Endothelial cell of umbilical vein (primary cell): Measurements from ENCODE around the gene PRKD1. TPM values are rescaled to one million over a fixed set of nuclear protein-coding genes. Genes with fewer than 3 reads are reported as not detected.

ENCODE experiments used
- BruUV-seq: library from RNA; stranded (reverse); fragments of 400-500 nt; replicated peaks from 2 replicates; lab custom pipeline; 2021; lab: Mats Ljungman, UMichigan
- CTCF ChIA-PET: fragments of 300-600, 350-600 bp; sonication (Branson Sonifier 250); formaldehyde crosslinking; loops from one replicate; lab custom pipeline; 2021; ENCODE audit warnings: antibody characterized with exemption, inconsistent platforms; lab: Charles Lee
- POLR2A ChIA-PET: fragments of 300-600, 350-600 bp; sonication (Branson Sonifier 250); formaldehyde crosslinking; loops from one replicate; lab custom pipeline; 2021; ENCODE audit warnings: antibody characterized with exemption, inconsistent platforms; lab: Charles Lee
- DNase-seq: peaks from one replicate; pipeline ENCODE4 v3.0.0-alpha.2; 2011; ENCODE audit warnings: low read depth, low spot score
- FAIRE-seq: peaks from 2 replicates; lab custom pipeline; 2011; peaks lifted over from hg19 to GRCh38; lab: Jason Lieb, UNC
- H2AFZ ChIP-seq: 2 replicates; pipeline ENCODE4 v1.6.0; 2012; ENCODE audit warnings: low read depth, low read length, control low read depth, inconsistent platforms
- H3K27ac ChIP-seq: 2 replicates; pipeline ENCODE4 v1.5.1; 2011; ENCODE audit warnings: low read depth, mild to moderate bottlenecking, control low read depth, low read length, moderate library complexity; ENCODE audit not compliant: insufficient read depth
- H3K27me3 ChIP-seq, 2 experiments: 2 replicates each; pipeline versions ENCODE4 v1.6.0 to v1.6.1; 2011; ENCODE audit warnings: low read length in 2 of 2, mixed read lengths in 1 of 2; ENCODE audit not compliant: control insufficient read depth in 2 of 2, insufficient read depth in 2 of 2
- H3K36me3 ChIP-seq, 2 experiments: 2 replicates in 1 of 2; 3 replicates in 1 of 2; pipeline ENCODE4 v1.5.1; 2011; ENCODE audit warnings: low read length in 2 of 2, mild to moderate bottlenecking in 1 of 2, moderate library complexity in 1 of 2; ENCODE audit not compliant: control insufficient read depth in 2 of 2, insufficient read depth in 2 of 2; ENCODE audit errors: extremely low read depth in 1 of 2
- H3K4me1 ChIP-seq: 3 replicates; pipeline ENCODE4 v1.5.1; 2011; ENCODE audit warnings: mild to moderate bottlenecking, low read length; ENCODE audit not compliant: control insufficient read depth, insufficient read depth; ENCODE audit errors: extremely low read depth
- H3K4me2 ChIP-seq: 2 replicates; pipeline ENCODE4 v1.6.1; 2011; ENCODE audit warnings: low read length, control low read depth, mixed read lengths; ENCODE audit not compliant: insufficient read depth
- H3K4me3 ChIP-seq, 3 experiments: fragments of 200-600 bp in 1 of 3; sonication (generic), shearing (Covaris generic) in 1 of 3; replicated peaks in 1 of 3; 2 replicates each; pipeline ENCODE4 v1.5.1; 2011 to 2016; ENCODE audit warnings: control low read depth in 3 of 3, low read length in 3 of 3, mild to moderate bottlenecking in 2 of 3, inconsistent platforms in 1 of 3, low read depth in 1 of 3, moderate library complexity in 1 of 3; ENCODE audit not compliant: insufficient read depth in 1 of 3
- H3K79me2 ChIP-seq: 2 replicates; pipeline ENCODE4 v1.6.0; 2012; ENCODE audit warnings: low read length, inconsistent platforms; ENCODE audit not compliant: control insufficient read depth, insufficient read depth
- H3K9ac ChIP-seq: replicated peaks from 2 replicates; pipeline ENCODE3; 2011; ENCODE audit warnings: low read length, control low read depth; ENCODE audit not compliant: insufficient read depth; ENCODE audit errors: extremely low read depth
- H3K9me1 ChIP-seq: replicated peaks from 3 replicates; pipeline ENCODE4 v1.6.0; 2011; ENCODE audit warnings: mild to moderate bottlenecking, low read length; ENCODE audit not compliant: control insufficient read depth, insufficient read depth; ENCODE audit errors: extremely low read depth
- H3K9me3 ChIP-seq: replicated peaks from 2 replicates; pipeline ENCODE4 v1.5.1; 2012; ENCODE audit warnings: low read length, inconsistent platforms; ENCODE audit not compliant: control insufficient read depth, insufficient read depth
- H4K20me1 ChIP-seq: replicated peaks from 2 replicates; pipeline ENCODE3; 2011; ENCODE audit warnings: mild to moderate bottlenecking, low read length; ENCODE audit not compliant: control insufficient read depth, insufficient read depth; ENCODE audit errors: extremely low read depth
- CTCF ChIP-seq, 2 donors: IDR thresholded peaks; 1 replicate in 1 of 2; 2 replicates in 1 of 2; pipeline ENCODE4 v1.5.1; 2011; ENCODE audit warnings: low read length in 2 of 2, mild to moderate bottlenecking in 2 of 2, moderate library complexity in 2 of 2, control low read depth in 1 of 2, inconsistent platforms in 1 of 2, low read depth in 1 of 2; ENCODE audit not compliant: insufficient read depth in 1 of 2; ENCODE audit errors: extremely low read depth in 1 of 2
- EZH2 ChIP-seq: IDR thresholded peaks from 2 replicates; pipeline ENCODE4 v1.6.1; 2012; ENCODE audit warnings: borderline replicate concordance, low read depth, mild to moderate bottlenecking, moderate library complexity, low read length, inconsistent platforms; ENCODE audit not compliant: severe bottlenecking
- FOS ChIP-seq: IDR thresholded peaks from 2 replicates; pipeline ENCODE4 v1.6.1; 2011; ENCODE audit warnings: mild to moderate bottlenecking, low read length, moderate library complexity, borderline replicate concordance; ENCODE audit not compliant: insufficient read depth
- GATA2 ChIP-seq: IDR thresholded peaks from 2 replicates; pipeline ENCODE4 v1.7.0; 2011; ENCODE audit warnings: low read depth, mild to moderate bottlenecking, moderate library complexity, mixed read lengths, low read length; ENCODE audit not compliant: insufficient read length, insufficient read depth
- JUN ChIP-seq: IDR thresholded peaks from 2 replicates; pipeline ENCODE4 v1.6.1; 2011; ENCODE audit warnings: borderline replicate concordance, low read depth; ENCODE audit not compliant: insufficient read length, insufficient read depth
- MAX ChIP-seq: IDR thresholded peaks from 2 replicates; pipeline ENCODE4 v1.6.1; 2011; ENCODE audit not compliant: insufficient read depth, insufficient read length
- MYC ChIP-seq: IDR thresholded peaks from one replicate; pipeline ENCODE4 v1.6.1; 2011; ENCODE audit warnings: mild to moderate bottlenecking, low read depth, low read length
- POLR2A ChIP-seq: IDR thresholded peaks from 2 replicates; pipeline ENCODE4 v1.6.1; 2012; ENCODE audit warnings: low read depth, mild to moderate bottlenecking, control low read depth, low read length
- POLR2AphosphoS5 ChIP-seq: IDR thresholded peaks from 2 replicates; pipeline ENCODE4 v1.6.1; 2012; ENCODE audit warnings: low read depth, mild to moderate bottlenecking, control low read depth, low read length, moderate library complexity; ENCODE audit not compliant: insufficient read depth
- dilution Hi-C: fragments of 300-500 bp; cut with MboI; formaldehyde crosslinking; loops from one replicate; pipeline ENCODE4 v1.15.0; 2019; ENCODE audit warnings: low sequenced_read_pairs; ENCODE audit not compliant: extremely low pct_ligation_motif_present
- intact Hi-C: fragments of 100-400 bp; cut with micrococcal nuclease; formaldehyde crosslinking; loops from one replicate; pipeline ENCODE4 v1.10.0; 2022
- polyA plus RNA-seq, 4 experiments: library from polyadenylated mRNA; depleted of rRNA in 3 of 4; stranded (reverse) in 3 of 4; unstranded in 1 of 4; fragments of >200 nt; gene quantifications; 2 replicates each; pipeline versions ENCODE4 v1.2.1 to v1.2.3, GENCODE V29; 2011 to 2012; ENCODE audit warnings: missing spikeins in 1 of 4
- total RNA-seq: library from RNA; stranded (reverse); gene quantifications from 2 replicates; pipeline ENCODE4 v1.2.3, GENCODE V29; 2021

PRKD1 gene
- total and polyA plus RNA-seq, 2 donors (not counting 3 experiments of a cell fraction or from before 2014, with no cell fraction given) = 3.9 to 10.9 TPM

- no peak overlapping the region for H3K27ac ChIP-seq
- H3K9me1 ChIP-seq = no peaks in the 10 kb centered on the region
- H4K20me1 ChIP-seq = no peaks in the 10 kb centered on the region
- ChIA-PET POLR2A (no interaction called here), CTCF (no interaction called here)
- H3K79me2 ChIP-seq = no peaks in the 10 kb centered on the region
- peaks cover 7% of the 10 kb centered on the region for H3K4me1 ChIP-seq
- no peak overlapping the region for H3K4me2 ChIP-seq
- TF ChIP-seq POLR2AphosphoS5 (no peak), MYC (no peak), FOS (no peak), EZH2 (no peak)
- no TSS peak for BruUV-seq
- FAIRE-seq (no peak), DNase-seq (no peak)
- H3K36me3 ChIP-seq = no peaks in the 10 kb centered on the region
- no peak overlapping the region for H3K4me3 ChIP-seq
- dilution Hi-C loops (no loop called here), intact Hi-C loops (no loop called here)
- no peaks in the 10 kb centered on the region for H3K27me3 ChIP-seq
- H3K9ac ChIP-seq = no peak overlapping the region
- H3K9me3 ChIP-seq = no peaks in the 10 kb centered on the region
- no peak overlapping the region for H2AFZ ChIP-seq
Observed at GRCh38 chr14:29722831-29723230, 204.8 kb downstream of the PRKD1 start.

GRCh38 chr14:29721586-29721985 lies 206.1 kb downstream of the PRKD1 start:
- dilution Hi-C loops (no loop called here), intact Hi-C loops (no loop called here)
- POLR2A ChIA-PET = no interaction called here
- Histone ChIP-seq H2AFZ (no peak overlapping the region), H3K4me3 (no peak overlapping the region), H3K36me3 (no peaks in the 10 kb centered on the region), H4K20me1 (no peaks in the 10 kb centered on the region), H3K4me2 (no peak overlapping the region), H3K9me3 (no peaks in the 10 kb centered on the region), H3K27ac (no peak overlapping the region), H3K79me2 (no peaks in the 10 kb centered on the region), H3K9ac (no peak overlapping the region), H3K4me1 (peaks cover 7% of the 10 kb centered on the region), H3K9me1 (no peaks in the 10 kb centered on the region), H3K27me3 (no peaks in the 10 kb centered on the region)
- no TSS peak for BruUV-seq
- DNase-seq (peak; percentile 13), FAIRE-seq (no peak)
- TF ChIP-seq GATA2 (no peak), CTCF (IDR thresholded peaks at IDR 0.05; ENCODE audit: extremely low read depth in 1 of 2, insufficient read depth in 1 of 2, low read depth in 1 of 2, low read length in 2 of 2) (no peak), MAX (no peak), MYC (no peak), EZH2 (no peak), POLR2A (no peak), POLR2AphosphoS5 (no peak), JUN (no peak), FOS (no peak)
- CTCF ChIA-PET = no interaction called here
